ENCODE results near the gene MPDZ.

The MPDZ gene

GRCh38 chr9:13179257-13179656 lies 100.2 kb downstream of the MPDZ start:
- CTCF ChIA-PET = no interaction called here
- no peak for DNase-seq (ENCODE audit: extremely low spot score)
- no peak for TF ChIP-seq LEF1 (IDR thresholded peaks at IDR 0.05; ENCODE audit: borderline replicate concordance)
- TF ChIP-seq SP1 (IDR thresholded peaks at IDR 0.05) = no peak
- TF ChIP-seq FOXK2 (IDR thresholded peaks at IDR 0.05) = no peak
- no peak for TF ChIP-seq TARDBP (IDR thresholded peaks at IDR 0.05)
- no peak for TF ChIP-seq FOXM1 (IDR thresholded peaks at IDR 0.05; ENCODE audit: borderline replicate concordance)
- POLR2A ChIA-PET = no interaction called here

DNA sequence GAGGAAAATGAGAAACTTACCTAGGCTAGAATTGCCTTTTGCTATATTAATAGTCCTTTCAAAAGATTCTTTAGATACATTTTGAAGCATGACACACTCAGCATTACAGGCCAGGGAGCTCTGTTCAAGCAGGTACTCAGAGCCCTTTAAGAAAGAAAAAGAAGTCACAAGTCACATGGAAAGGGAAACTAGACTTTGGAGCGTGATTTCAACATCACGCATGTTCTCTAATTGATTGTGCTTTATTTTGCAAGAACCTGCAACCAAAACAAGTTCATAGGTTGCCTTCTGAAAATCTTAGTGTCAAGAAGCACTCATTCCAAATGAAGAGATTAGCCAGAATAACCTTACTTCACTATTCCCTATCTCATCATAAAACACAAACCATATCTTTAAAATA lies 103.8 kb downstream of the MPDZ start:
- ChIA-PET CTCF (no interaction called here), POLR2A (no interaction called here)
- no peak for DNase-seq (ENCODE audit: extremely low spot score)
- TF ChIP-seq SUZ12 (IDR thresholded peaks at IDR 0.05) (no peak), TARDBP (IDR thresholded peaks at IDR 0.05) (no peak), FOXK2 (IDR thresholded peaks at IDR 0.05) (no peak), LEF1 (IDR thresholded peaks at IDR 0.05; ENCODE audit: borderline replicate concordance) (no peak), L3MBTL2 (conservative IDR thresholded peaks at IDR 0.05) (no peak), ARNT (IDR thresholded peaks at IDR 0.05) (no peak), FOXM1 (IDR thresholded peaks at IDR 0.05; ENCODE audit: borderline replicate concordance) (no peak), HDGF (IDR thresholded peaks at IDR 0.05; ENCODE audit: borderline replicate concordance) (no peak), FOXA1 (IDR thresholded peaks at IDR 0.05) (no peak), ZNF384 (IDR thresholded peaks at IDR 0.05) (no peak), CTBP1 (IDR thresholded peaks at IDR 0.05; ENCODE audit: borderline replicate concordance) (no peak), ELF4 (IDR thresholded peaks at IDR 0.05) (no peak), NFRKB (IDR thresholded peaks at IDR 0.05) (no peak)
- TF ChIP-seq, protein P1, sequence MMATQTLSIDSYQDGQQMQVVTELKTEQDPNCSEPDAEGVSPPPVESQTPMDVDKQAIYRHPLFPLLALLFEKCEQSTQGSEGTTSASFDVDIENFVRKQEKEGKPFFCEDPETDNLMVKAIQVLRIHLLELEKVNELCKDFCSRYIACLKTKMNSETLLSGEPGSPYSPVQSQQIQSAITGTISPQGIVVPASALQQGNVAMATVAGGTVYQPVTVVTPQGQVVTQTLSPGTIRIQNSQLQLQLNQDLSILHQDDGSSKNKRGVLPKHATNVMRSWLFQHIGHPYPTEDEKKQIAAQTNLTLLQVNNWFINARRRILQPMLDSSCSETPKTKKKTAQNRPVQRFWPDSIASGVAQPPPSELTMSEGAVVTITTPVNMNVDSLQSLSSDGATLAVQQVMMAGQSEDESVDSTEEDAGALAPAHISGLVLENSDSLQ (IDR thresholded peaks at IDR 0.05) = no peak

- ChIA-PET CTCF (no interaction called here), POLR2A (no interaction called here)
- no peak for DNase-seq (ENCODE audit: extremely low spot score)
- no peak for TF ChIP-seq LEF1 (IDR thresholded peaks at IDR 0.05; ENCODE audit: borderline replicate concordance)
- no peak for TF ChIP-seq FOXM1 (IDR thresholded peaks at IDR 0.05; ENCODE audit: borderline replicate concordance)
Measured at GRCh38 chr9:13174906-13175639, 104.4 kb downstream of the MPDZ start.

DNA sequence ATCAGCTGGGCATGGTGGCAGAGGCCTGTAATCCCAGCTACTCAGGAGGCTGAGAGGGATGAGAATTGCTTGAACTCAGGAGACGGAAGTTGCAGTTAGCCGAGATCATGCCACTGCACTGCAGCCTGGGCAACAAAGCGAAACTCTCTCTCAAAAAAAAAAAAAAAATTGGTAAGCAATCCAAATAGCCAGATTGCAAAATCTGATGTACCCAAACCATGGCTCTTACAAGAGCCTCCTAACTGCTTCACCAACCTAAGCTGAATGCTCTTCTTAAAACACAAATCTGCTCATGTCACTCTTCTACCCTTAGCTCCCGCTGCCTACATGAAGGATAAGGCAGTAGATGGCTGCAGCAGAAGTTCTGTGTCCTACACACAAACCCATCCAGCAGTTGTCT lies 105.9 kb downstream of the MPDZ start:
- TF ChIP-seq LEF1 (IDR thresholded peaks at IDR 0.05; ENCODE audit: borderline replicate concordance) (no peak), NFRKB (IDR thresholded peaks at IDR 0.05) (no peak), SP1 (IDR thresholded peaks at IDR 0.05) (no peak), FOXM1 (IDR thresholded peaks at IDR 0.05; ENCODE audit: borderline replicate concordance) (no peak), CTBP1 (IDR thresholded peaks at IDR 0.05; ENCODE audit: borderline replicate concordance) (no peak), FOXA1 (IDR thresholded peaks at IDR 0.05) (no peak), HDGF (IDR thresholded peaks at IDR 0.05; ENCODE audit: borderline replicate concordance) (no peak), FOXK2 (IDR thresholded peaks at IDR 0.05) (no peak), TARDBP (IDR thresholded peaks at IDR 0.05) (no peak), ZNF384 (IDR thresholded peaks at IDR 0.05) (no peak), BHLHE40 (IDR thresholded peaks at IDR 0.05; ENCODE audit: borderline replicate concordance) (no peak), SUZ12 (IDR thresholded peaks at IDR 0.05) (no peak), ARNT (IDR thresholded peaks at IDR 0.05) (no peak), ELF4 (IDR thresholded peaks at IDR 0.05) (no peak)
- TF ChIP-seq, protein P1 (IDR thresholded peaks at IDR 0.05) = no peak
- POLR2A ChIA-PET = no interaction called here
- CTCF ChIA-PET = no interaction called here
- no peak for DNase-seq (ENCODE audit: extremely low spot score)

- ChIA-PET POLR2A (no interaction called here), CTCF (no interaction called here)
- DNase-seq (ENCODE audit: extremely low spot score) = no peak
- TF ChIP-seq ZNF384 (IDR thresholded peaks at IDR 0.05) = no peak
- TF ChIP-seq NFRKB (IDR thresholded peaks at IDR 0.05) = no peak
- no peak for TF ChIP-seq L3MBTL2 (conservative IDR thresholded peaks at IDR 0.05)
- no peak for TF ChIP-seq TARDBP (IDR thresholded peaks at IDR 0.05)
- no peak for TF ChIP-seq BHLHE40 (IDR thresholded peaks at IDR 0.05; ENCODE audit: borderline replicate concordance)
- no peak for TF ChIP-seq FOXK2 (IDR thresholded peaks at IDR 0.05)
- TF ChIP-seq HDGF (IDR thresholded peaks at IDR 0.05; ENCODE audit: borderline replicate concordance) = no peak
- no peak for TF ChIP-seq SUZ12 (IDR thresholded peaks at IDR 0.05)
- TF ChIP-seq CTBP1 (IDR thresholded peaks at IDR 0.05; ENCODE audit: borderline replicate concordance) = no peak
- no peak for TF ChIP-seq SP1 (IDR thresholded peaks at IDR 0.05)
- no peak for TF ChIP-seq FOXA1 (IDR thresholded peaks at IDR 0.05)
- no peak for TF ChIP-seq ARNT (IDR thresholded peaks at IDR 0.05)
- TF ChIP-seq, protein P1 (IDR thresholded peaks at IDR 0.05) = no peak
- no peak for TF ChIP-seq LEF1 (IDR thresholded peaks at IDR 0.05; ENCODE audit: borderline replicate concordance)
- no peak for TF ChIP-seq ELF4 (IDR thresholded peaks at IDR 0.05)
- no peak for TF ChIP-seq FOXM1 (IDR thresholded peaks at IDR 0.05; ENCODE audit: borderline replicate concordance)
Measured at GRCh38 chr9:13171261-13171660, 108.2 kb downstream of the MPDZ start.

GRCh38 chr9:13166996-13167395 lies 112.5 kb downstream of the MPDZ start:
- no peak for DNase-seq (ENCODE audit: extremely low spot score)
- CTCF ChIA-PET = no interaction called here

More at GRCh38 chr9:13166996-13167395, 112.5 kb downstream of the MPDZ start:
- POLR2A ChIA-PET = no interaction called here
- no peak for TF ChIP-seq SP1 (IDR thresholded peaks at IDR 0.05)
